Activated T-cell treated with anti-CD3 and anti-CD28 coated beads, Interleukin-2, amount 50 U/mL, for 24 hours (primary cell): ENCODE results near the gene SEC23A.
A peak's percentile ranks its signal among the peaks of the same experiment; 100 is the strongest.
"Not testable (repeated sequence)": the region's sequence is repeated elsewhere in the genome, so short reads cannot be mapped to it uniquely, and the experiment has no call there.

Experiments used
- DNase-seq: peaks from one replicate; pipeline ENCODE4 v3.0.0-alpha.2; 2020
- H3K27ac Mint-ChIP-seq: 2 replicates; pipeline ENCODE4 v1.8.0; 2020; ENCODE audit warnings: mild to moderate bottlenecking, mixed read lengths
- H3K27me3 Mint-ChIP-seq: 2 replicates; pipeline ENCODE4 v1.8.0; 2020; ENCODE audit warnings: mixed read lengths
- H3K36me3 Mint-ChIP-seq: 2 replicates; pipeline ENCODE4 v1.8.0; 2020; ENCODE audit warnings: low read depth, mixed read lengths
- H3K4me1 Mint-ChIP-seq: 2 replicates; pipeline ENCODE4 v1.8.0; 2020; ENCODE audit warnings: low read depth, mixed read lengths
- H3K4me3 Mint-ChIP-seq: 2 replicates; pipeline ENCODE4 v1.8.0; 2020; ENCODE audit warnings: mild to moderate bottlenecking, moderate library complexity, mixed read lengths
- H3K9me3 Mint-ChIP-seq: 2 replicates; pipeline ENCODE4 v1.8.0; 2020; ENCODE audit warnings: mixed read lengths

Gene SEC23A

DNA sequence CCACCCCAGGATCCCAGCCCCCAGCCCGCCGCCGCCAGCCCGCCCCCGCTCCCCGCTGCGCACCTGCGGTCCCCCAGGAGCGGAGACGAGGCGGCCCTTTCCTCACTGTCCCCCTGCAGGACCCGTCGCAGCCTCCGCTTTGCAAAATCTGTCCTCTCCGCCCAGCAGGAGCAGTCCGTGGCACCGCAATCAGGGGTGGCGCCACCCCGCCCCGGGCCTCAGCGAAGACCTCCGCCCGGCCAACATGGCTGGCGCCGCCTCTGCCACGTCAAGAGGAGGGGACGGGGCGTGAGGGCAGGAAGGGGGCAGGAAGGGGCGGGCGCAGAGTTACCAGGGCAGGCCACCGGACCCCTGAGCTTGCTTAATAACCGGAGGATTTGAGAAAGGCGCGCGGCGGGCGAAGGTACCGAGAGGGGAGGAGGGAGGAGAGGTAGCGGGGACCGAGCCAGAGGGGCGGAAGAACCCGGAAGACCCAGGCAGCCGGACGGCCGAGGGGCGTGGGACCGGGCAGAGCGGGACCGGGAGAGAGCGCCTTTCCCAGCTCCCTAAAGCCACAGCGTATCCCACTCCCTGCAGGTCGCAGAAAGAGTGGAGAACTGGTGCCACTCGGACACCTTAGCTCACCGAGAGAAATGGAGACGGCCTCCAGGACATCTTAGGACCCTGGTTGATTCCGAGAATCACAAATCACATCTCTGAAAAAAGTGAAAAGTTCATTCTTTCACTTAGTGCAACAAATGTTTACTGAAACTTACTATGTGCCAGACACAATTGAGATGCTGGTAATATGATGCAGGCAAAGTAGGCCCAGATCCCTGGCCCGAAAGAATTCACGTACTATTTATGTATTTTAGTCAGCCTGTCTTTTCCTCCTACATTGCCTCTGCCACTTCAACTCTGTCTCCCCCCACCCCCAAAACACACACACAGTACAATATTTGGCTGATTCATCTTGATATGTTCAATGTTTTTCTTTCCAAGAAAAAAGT lies at the start of gene SEC23A:
TSS of gene SEC23A (minus strand) at position 267 of the 989 bp plus-strand sequence. CDS start 7,117 bp downstream, outside the sequence.
- DNase-seq, result peak; percentile 89
- Mint-ChIP-seq H3K27ac (peak within 1 kb of the TSS; percentile 98), H3K4me3 (peak within 1 kb of the TSS; percentile 94), H3K4me1 (peaks cover 47% of the 10 kb centered on the region), H3K27me3 (no peaks in the 10 kb centered on the region), H3K9me3 (no peaks in the 10 kb centered on the region), H3K36me3 (peaks cover 25% of the 10 kb centered on the region)

DNA sequence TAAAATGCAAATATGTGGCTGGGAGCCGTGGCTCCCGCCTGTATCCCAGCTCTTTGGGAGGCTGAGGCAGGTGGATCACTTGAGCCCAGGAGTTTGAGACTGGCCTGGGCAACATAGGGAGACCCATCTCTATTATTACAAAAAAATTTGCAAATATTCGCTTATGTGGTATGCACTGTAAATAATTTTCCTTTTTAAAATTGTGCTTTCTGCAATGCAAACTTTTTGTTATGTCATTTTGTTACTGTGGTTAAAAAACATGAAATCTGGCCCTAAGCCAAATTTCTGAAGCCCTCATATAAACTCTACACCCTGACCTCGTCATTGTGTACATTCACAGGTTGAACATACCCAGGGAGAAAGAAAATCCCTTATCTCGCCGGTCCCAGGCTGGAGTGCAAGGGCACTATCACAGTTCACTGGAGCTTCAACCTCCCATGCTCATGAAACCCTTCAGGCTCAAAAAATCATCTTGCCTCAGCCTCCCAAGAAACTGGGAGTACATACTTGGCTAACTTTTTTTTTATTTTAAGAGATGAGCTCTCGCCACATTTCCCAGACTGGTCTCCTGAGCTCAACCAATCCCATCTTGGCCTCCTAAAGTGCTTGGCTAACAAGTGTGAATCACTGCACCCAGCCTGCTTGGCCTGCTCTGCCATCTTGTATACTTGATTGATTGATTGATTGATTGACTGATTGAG lies 42.4 kb upstream of the SEC23A start:
- Mint-ChIP-seq H3K36me3 (peaks cover 61% of the 10 kb centered on the region), H3K9me3 (peaks cover 7% of the 10 kb centered on the region), H3K4me1 (no peaks in the 10 kb centered on the region), H3K27ac (peak overlapping the region; percentile 23), H3K27me3 (no peaks in the 10 kb centered on the region), H3K4me3 (no peak overlapping the region)
- no peak for DNase-seq

DNA sequence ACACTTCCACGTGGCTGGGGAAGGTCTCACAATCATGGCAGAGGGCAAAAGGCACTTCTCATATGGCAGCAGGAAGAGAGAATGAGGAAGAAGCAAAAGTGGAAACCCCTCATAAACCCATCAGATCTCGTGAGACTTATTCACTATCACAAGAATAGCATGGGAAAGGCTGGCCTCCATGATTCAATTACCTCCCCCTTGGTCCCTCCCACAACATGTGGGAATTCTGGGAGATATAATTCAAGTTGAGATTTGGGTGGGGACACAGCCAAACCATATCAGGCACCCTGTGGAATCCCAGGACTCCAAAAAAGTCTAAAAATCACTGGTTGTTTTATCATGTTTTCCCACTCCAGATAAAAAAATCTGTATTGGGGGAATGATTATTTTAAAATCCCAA lies 40.2 kb upstream of the SEC23A start:
- not testable (repeated sequence) for H3K27ac Mint-ChIP-seq, H3K4me3 Mint-ChIP-seq, H3K9me3 Mint-ChIP-seq, H3K4me1 Mint-ChIP-seq, DNase-seq, H3K27me3 Mint-ChIP-seq
- peaks cover 66% of the 10 kb centered on the region for H3K36me3 Mint-ChIP-seq

DNA sequence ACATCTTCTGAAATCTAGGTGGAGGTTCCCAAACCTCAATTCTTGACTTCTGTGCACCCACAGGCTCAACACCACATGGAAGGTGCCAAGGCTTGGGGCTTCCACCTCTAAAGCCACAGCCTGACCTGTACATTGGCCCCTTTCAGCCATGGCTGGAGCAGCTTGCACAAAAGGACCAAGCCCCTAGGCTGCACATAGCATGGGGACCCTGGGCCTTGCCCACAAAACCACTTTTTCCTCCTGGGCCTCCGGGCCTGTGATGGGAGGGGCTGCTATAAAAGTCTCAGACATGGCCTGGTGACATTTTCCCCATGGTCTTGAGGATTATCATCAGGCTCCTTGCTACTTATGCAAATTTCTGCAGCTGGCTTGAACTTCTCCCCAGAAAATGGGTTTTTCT lies 38.6 kb upstream of the SEC23A start:
- H3K27ac Mint-ChIP-seq, H3K9me3 Mint-ChIP-seq, H3K4me1 Mint-ChIP-seq, DNase-seq, H3K27me3 Mint-ChIP-seq, H3K4me3 Mint-ChIP-seq: not testable (repeated sequence)
- H3K36me3 Mint-ChIP-seq, result peaks cover 64% of the 10 kb centered on the region

DNA sequence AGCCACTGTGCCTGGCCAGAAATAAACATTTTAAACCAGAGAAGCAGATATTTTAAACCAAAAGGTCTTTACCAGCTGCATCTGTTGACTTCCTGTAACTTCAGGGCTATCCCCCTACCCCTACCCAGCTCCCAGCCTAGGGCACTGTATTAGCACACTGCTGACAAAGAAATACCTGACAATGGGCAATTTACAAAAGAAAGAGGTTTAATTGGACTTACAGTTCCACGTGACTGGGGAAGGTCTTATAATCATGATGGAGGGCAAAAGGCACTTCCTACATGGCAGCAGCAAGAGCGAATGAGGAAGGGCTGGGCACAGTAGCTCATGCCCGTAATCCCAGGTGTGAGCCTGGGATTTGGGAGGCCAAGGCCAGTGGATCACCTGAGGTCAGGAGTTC lies 37.1 kb upstream of the SEC23A start:
- Mint-ChIP-seq H3K4me1 (peaks cover 3% of the 10 kb centered on the region), H3K36me3 (peaks cover 66% of the 10 kb centered on the region), H3K9me3 (peaks cover 7% of the 10 kb centered on the region), H3K27ac (no peak overlapping the region), H3K4me3 (no peak overlapping the region), H3K27me3 (no peaks in the 10 kb centered on the region)
- DNase-seq, result no peak

DNA sequence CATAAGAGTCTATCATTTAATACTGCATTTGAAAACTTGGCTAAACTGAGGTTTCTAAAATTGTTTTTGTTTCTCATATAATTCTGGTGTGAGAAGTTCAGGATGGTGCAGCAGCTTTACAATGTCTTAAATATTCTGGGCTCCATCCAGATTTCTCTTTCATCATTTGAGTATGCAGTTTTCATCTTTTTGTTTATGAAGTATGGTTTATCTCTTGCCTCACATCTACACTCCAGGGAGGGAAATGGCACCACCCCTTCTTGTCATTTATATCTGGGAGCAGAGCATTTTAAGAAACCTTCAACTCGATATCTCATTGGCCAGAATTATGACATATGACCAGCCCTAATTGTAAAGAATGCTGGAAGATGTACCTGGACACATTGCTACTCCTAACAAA lies 35.4 kb upstream of the SEC23A start:
- Mint-ChIP-seq H3K27me3 (no peaks in the 10 kb centered on the region), H3K36me3 (peaks cover 83% of the 10 kb centered on the region), H3K4me3 (no peak overlapping the region), H3K9me3 (peaks cover 7% of the 10 kb centered on the region), H3K4me1 (peaks cover 5% of the 10 kb centered on the region), H3K27ac (peak overlapping the region; percentile 48)
- no peak for DNase-seq

DNA sequence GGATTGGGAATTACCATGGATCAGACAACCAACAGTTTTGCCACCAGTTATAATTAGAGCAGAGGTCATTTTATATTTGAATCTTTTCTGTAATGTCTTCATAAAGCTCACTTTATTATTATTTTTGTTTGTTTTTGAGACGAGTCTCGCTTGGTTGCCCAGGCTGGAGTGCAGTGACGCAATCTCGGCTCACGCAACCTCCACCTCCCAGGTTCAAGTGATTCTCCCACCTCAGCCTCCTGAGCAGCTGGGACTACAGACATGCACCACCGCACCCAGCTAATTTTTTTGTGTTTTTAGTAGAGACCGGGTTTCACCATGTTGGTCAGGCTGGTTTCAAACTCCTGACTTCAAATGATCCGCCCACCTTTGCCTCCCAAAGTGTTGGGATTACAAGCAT lies 34.8 kb upstream of the SEC23A start:
- not testable (repeated sequence) for H3K9me3 Mint-ChIP-seq, DNase-seq, H3K4me1 Mint-ChIP-seq, H3K27me3 Mint-ChIP-seq, H3K4me3 Mint-ChIP-seq
- H3K36me3 Mint-ChIP-seq, result peaks cover 82% of the 10 kb centered on the region
- peak overlapping the region; percentile 33 for H3K27ac Mint-ChIP-seq

DNA sequence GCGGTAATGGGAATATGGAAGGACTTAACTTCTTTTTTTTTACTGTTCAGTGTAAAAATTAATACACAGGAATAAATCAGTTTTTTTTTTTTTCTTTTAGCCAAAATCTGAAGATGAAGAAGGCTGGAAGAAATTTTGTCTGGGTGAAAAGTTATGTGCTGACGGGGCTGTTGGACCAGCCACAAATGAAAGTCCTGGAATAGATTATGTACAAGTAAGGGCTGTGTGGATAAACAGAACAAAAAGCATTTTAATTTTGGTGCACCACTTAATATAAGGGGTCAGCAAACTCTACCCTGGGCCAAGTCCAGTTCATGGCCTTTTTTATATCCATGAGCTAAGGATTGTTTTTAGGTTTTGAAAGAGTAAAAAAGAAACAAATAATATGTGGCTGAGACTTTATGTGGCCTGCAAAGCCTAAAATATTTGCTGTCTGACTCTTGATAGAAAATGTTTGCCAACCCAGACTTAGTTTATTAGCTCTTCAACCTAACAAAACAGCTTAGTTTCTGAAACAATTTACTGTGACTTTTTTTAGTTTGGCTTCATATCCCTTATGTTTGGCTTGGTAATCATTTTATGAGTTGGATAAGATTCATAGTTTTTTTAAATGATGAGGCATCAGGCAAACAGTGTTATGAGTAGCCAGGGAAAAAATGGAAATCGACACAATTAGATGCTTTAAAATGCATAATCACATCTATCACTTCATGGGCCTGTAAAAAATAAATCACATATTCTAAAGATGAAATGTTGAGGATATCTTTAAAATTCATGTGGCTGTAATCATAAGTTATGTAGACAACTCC lies 19.5 kb upstream of the SEC23A start:
- Mint-ChIP-seq H3K27ac (no peak overlapping the region), H3K36me3 (peaks cover 68% of the 10 kb centered on the region), H3K4me1 (peaks cover 2% of the 10 kb centered on the region), H3K4me3 (no peak overlapping the region), H3K27me3 (no peaks in the 10 kb centered on the region), H3K9me3 (no peaks in the 10 kb centered on the region)
- no peak for DNase-seq

DNA sequence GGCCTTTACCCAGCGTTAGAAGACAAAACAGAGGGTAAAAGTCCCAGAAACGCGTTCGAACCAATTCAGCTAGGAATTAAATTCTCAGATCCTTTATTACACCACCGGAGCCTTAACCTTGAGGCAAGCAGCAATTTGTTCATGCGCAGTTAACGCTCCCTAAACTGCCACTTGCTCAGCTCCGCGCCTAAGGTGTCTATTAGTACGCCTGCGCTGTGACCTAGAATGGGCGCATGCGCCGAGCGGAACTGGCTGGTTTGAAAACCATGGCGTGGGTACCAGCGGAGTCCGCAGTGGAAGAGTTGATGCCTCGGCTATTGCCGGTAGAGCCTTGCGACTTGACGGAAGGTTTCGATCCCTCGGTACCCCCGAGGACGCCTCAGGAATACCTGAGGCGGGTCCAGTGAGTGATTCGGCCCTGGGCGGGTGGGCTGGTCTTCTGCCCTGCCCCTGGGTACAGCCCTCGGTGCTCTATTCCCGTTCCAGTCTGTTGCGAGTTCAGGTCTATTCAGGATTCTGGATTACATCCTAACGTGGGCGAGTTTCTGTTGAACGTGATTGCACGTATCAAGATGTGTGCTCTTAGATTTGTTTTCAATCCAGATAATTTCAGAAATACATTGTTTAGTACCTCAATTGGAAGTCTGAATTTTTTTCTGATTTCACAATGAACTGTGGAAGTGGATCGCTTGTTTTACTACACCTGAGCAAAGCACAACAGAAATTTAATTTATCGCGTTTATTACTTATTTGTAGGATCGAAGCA lies 11.2 kb upstream of the SEC23A start, which contains the start of gene GEMIN2:
TSS of gene GEMIN2 (plus strand) at position 251 of the 766 bp plus-strand sequence. CDS start at position 267, 16 bp downstream.
- Mint-ChIP-seq H3K4me3 (peak within 1 kb of the TSS; percentile 99), H3K4me1 (peaks cover 34% of the 10 kb centered on the region), H3K9me3 (no peaks in the 10 kb centered on the region), H3K36me3 (peaks cover 39% of the 10 kb centered on the region), H3K27me3 (no peaks in the 10 kb centered on the region), H3K27ac (peak within 1 kb of the TSS; percentile 98)
- DNase-seq, result peak; percentile 94

DNA sequence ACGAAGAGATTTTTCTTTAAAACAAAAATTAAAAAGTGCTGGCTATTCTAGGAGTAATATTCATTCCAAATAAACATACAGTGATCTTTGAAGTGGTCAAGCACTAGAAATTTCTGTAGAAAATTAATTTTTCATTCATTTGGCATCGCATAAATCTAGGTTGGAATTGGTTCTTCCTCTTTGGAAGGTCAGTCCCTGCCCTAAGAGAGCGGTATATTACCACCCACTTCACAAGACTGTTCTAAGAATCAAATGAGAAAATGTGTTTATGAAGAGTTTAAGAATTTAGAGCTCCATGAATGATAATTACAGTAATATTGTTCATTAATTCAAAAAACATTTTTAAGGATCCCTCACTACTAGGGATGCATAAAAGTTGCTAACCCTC lies 10.6 kb upstream of the SEC23A start:
- H3K9me3 Mint-ChIP-seq, result no peaks in the 10 kb centered on the region
- no peak for DNase-seq
- peak overlapping the region; percentile 98 for H3K27ac Mint-ChIP-seq
- peak overlapping the region; percentile 99 for H3K4me3 Mint-ChIP-seq
- peaks cover 34% of the 10 kb centered on the region for H3K4me1 Mint-ChIP-seq
- peaks cover 33% of the 10 kb centered on the region for H3K36me3 Mint-ChIP-seq
- no peaks in the 10 kb centered on the region for H3K27me3 Mint-ChIP-seq

DNA sequence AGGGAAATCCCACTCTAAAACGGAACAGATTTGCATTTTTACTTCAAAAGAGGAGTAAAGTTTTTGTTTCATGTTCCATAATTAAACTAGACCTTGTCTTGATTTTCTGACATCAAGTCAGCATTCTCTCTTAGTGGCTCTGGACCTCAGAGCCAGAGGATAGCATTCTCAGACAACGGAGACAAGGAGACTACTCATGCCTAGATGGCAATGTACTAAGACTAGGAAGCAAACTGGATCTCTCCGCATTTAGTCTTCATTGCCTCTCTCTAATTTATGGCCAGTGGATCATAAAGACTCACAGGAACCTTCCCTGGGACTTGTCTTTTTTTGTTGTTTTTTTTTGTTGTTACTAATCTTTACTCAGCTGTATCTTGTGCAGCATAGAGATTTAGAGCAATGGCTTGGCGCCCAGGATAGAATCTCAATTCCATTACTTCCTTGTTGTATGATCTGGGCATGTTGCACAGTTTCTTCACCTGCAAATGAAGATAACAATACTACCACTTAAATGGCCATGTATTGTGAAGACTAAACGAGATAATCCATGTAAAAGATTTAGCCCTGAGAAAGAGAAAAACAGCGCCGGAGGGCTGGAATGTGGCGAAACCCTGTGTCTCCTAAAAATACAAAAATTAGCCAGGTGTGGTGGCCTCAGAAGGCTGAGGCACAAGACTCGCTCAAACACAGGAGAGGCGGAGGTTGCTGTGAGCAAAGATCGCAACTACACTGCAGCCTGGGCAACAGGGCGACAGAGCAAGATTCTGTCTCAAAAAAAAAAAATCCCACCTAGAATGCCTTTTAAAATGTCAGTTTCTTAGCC lies 7.1 kb upstream of the SEC23A start:
- Mint-ChIP-seq H3K36me3 (peaks cover 10% of the 10 kb centered on the region), H3K4me3 (no peak overlapping the region), H3K9me3 (no peaks in the 10 kb centered on the region), H3K27ac (no peak overlapping the region), H3K27me3 (no peaks in the 10 kb centered on the region), H3K4me1 (peaks cover 28% of the 10 kb centered on the region)
- DNase-seq, result no peak

DNA sequence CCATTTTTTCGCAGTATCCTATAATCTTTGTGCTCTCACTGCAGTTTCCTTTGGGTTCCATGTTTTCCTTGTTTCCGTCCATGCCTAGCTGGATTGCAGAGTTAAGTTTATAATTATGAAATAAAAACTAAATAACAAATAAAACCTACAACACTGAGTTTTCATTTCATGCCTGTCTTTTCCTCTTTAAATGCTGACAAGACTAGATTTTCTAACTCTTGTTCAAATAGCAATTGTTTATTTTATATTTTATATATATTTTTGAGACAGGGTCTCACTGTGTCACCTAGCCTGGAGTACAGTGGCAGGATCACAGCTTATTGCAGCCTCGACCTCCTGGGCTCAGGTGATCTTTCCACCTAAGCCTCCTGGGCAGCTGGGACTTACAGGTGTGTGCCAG lies 5.8 kb upstream of the SEC23A start:
- Mint-ChIP-seq H3K4me3 (no peak overlapping the region), H3K4me1 (peaks cover 28% of the 10 kb centered on the region), H3K9me3 (no peaks in the 10 kb centered on the region), H3K27me3 (no peaks in the 10 kb centered on the region), H3K27ac (no peak overlapping the region), H3K36me3 (peaks cover 1% of the 10 kb centered on the region)
- DNase-seq, result no peak

DNA sequence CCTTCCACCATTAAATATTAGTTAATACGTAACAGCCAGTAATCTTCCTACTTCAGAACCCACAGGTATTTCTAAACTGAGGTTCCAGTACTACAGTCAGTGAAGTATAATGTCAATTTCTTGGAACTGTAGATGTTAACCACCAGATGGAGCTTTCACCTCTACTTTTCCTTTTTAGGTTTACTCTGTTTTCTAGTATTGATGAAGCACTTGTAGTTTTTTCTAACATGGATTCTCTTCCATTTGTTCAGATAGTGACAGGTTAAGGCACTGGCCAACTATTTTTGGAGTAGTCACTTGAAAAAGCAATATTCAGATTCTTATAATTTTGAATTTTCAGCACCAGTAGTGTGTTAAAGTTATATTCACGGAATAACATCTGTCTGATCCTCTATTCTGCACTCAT lies 4.6 kb upstream of the SEC23A start:
- Mint-ChIP-seq H3K27me3 (no peaks in the 10 kb centered on the region), H3K4me1 (peaks cover 26% of the 10 kb centered on the region), H3K4me3 (no peak overlapping the region), H3K9me3 (no peaks in the 10 kb centered on the region), H3K27ac (no peak overlapping the region), H3K36me3 (peaks cover 10% of the 10 kb centered on the region)
- DNase-seq, result no peak
